HepG2 (cell line): ENCODE data around the gene R3HDM4. TPM values are rescaled to one million over a fixed set of nuclear protein-coding genes. Genes with fewer than 3 reads are reported as not detected.

ENCODE experiments used
- EEA1 ChIP-seq: sonication (generic); formaldehyde crosslinking; IDR thresholded peaks from 2 replicates; pipeline ENCODE4 v1.5.1; 2020; ENCODE audit warnings: mild to moderate bottlenecking, missing genetic modification reagents, borderline replicate concordance
- FOXK2 ChIP-seq: fragments of 450-650 bp; IDR thresholded peaks from 2 replicates; pipeline ENCODE4 v1.6.1; 2016
- GPN1 ChIP-seq: sonication (generic); formaldehyde crosslinking; IDR thresholded peaks from 2 replicates; pipeline ENCODE4 v1.5.1; 2020; ENCODE audit warnings: missing genetic modification reagents, borderline replicate concordance
- IRF2 ChIP-seq: IDR thresholded peaks from 2 replicates; pipeline ENCODE4 v1.6.1; 2018; ENCODE audit warnings: missing genetic modification reagents, missing compliant biosample characterization
- KDM5B ChIP-seq: sonication (generic); formaldehyde crosslinking; IDR thresholded peaks from 2 replicates; pipeline ENCODE4 v1.4.0; 2020; ENCODE audit warnings: missing genetic modification reagents, mild to moderate bottlenecking, borderline replicate concordance
- KMT2B ChIP-seq: IDR thresholded peaks from 2 replicates; pipeline ENCODE4 v1.6.1; 2016; ENCODE audit warnings: missing genetic modification reagents, missing compliant biosample characterization
- MEF2D ChIP-seq: sonication (generic); formaldehyde crosslinking; IDR thresholded peaks from 2 replicates; pipeline ENCODE4 v1.5.1; 2020; ENCODE audit warnings: mild to moderate bottlenecking, missing genetic modification reagents
- NFE2L2 ChIP-seq: fragments of 150-350 bp; IDR thresholded peaks from 2 replicates; pipeline ENCODE4 v1.6.1; 2014; ENCODE audit warnings: low read length
- NONO ChIP-seq, 2 experiments: fragments of 450-650 bp in 1 of 2; sonication (generic) in 1 of 2; formaldehyde crosslinking in 1 of 2; IDR thresholded peaks in 1 of 2; conservative IDR thresholded peaks in 1 of 2; 2 replicates each; pipeline versions ENCODE4 v1.6.1 to v1.8.0; 2017 to 2022; ENCODE audit warnings: mild to moderate bottlenecking in 1 of 2, missing genetic modification reagents in 1 of 2, moderate library complexity in 1 of 2
- PCBP1 ChIP-seq: fragments of 200-400 bp; formaldehyde crosslinking; IDR thresholded peaks from 2 replicates; pipeline ENCODE4 v1.6.1; 2017; ENCODE audit warnings: mild to moderate bottlenecking, low read depth, low read length, borderline replicate concordance
- REPIN1 ChIP-seq: sonication (generic); formaldehyde crosslinking; IDR thresholded peaks from 2 replicates; pipeline ENCODE4 v1.8.0; 2022; ENCODE audit warnings: missing genetic modification reagents, low read depth, mild to moderate bottlenecking, borderline replicate concordance
- RFXANK ChIP-seq: IDR thresholded peaks from 2 replicates; pipeline ENCODE4 v1.6.1; 2016
- ZNF121 ChIP-seq: sonication (generic); formaldehyde crosslinking; IDR thresholded peaks from 2 replicates; pipeline ENCODE4 v1.5.0; 2020; ENCODE audit warnings: mild to moderate bottlenecking, missing genetic modification reagents
- ZNF44 ChIP-seq: sonication (generic); formaldehyde crosslinking; IDR thresholded peaks from 2 replicates; pipeline ENCODE4 v1.5.1; 2020; ENCODE audit warnings: mild to moderate bottlenecking, missing genetic modification reagents
- ZNF546 ChIP-seq: sonication (generic); formaldehyde crosslinking; conservative IDR thresholded peaks from 2 replicates; pipeline ENCODE4 v1.8.1; 2023; ENCODE audit warnings: mild to moderate bottlenecking, missing genetic modification reagents
- ZNF850 ChIP-seq: sonication (generic); formaldehyde crosslinking; conservative IDR thresholded peaks from 2 replicates; pipeline ENCODE4 v1.9.0; 2021; ENCODE audit warnings: mild to moderate bottlenecking, missing genetic modification reagents
- polyA plus RNA-seq, 8 experiments: library from polyadenylated mRNA; depleted of rRNA in 3 of 8; stranded (reverse) in 7 of 8; unstranded in 1 of 8; fragments of >200 nt; fragmentation: Illumina TruSeq in 4 of 8; extraction: Trizol in 4 of 8; gene quantifications; 2 replicates each; pipeline versions ENCODE4 v1.2.1 to v1.2.3, GENCODE V29; 2011 to 2016; ENCODE audit warnings: low read depth in 4 of 8, missing spikeins in 1 of 8, mixed read lengths in 1 of 8; ENCODE audit not compliant: insufficient read depth in 1 of 8
- total RNA-seq, 5 experiments: library from RNA; depleted of rRNA; stranded (reverse); fragments of >200 nt; fragmentation: Illumina TruSeq; extraction: Trizol; gene quantifications; 2 replicates each; pipeline ENCODE4 v1.2.3, GENCODE V29; 2016; ENCODE audit warnings: low read depth in 1 of 5
- TF ChIP-seq, protein P1 (sequence below), 2 experiments: fragments of 450-650 bp in 1 of 2; sonication (generic) in 1 of 2; formaldehyde crosslinking; IDR thresholded peaks; 2 replicates each; pipeline versions ENCODE4 v1.5.0 to v1.8.0; 2020 to 2022; ENCODE audit warnings: mild to moderate bottlenecking in 1 of 2, missing genetic modification reagents in 1 of 2
- TF ChIP-seq, protein P2 (sequence below): sonication (generic); formaldehyde crosslinking; conservative IDR thresholded peaks from 2 replicates; pipeline ENCODE4 v1.5.0; 2020; ENCODE audit warnings: missing genetic modification reagents
- TF ChIP-seq, protein P3 (sequence below): sonication (generic); formaldehyde crosslinking; conservative IDR thresholded peaks from 2 replicates; pipeline ENCODE4 v1.4.0; 2020; ENCODE audit warnings: missing genetic modification reagents
- TF ChIP-seq, protein P4 (sequence below): IDR thresholded peaks from 2 replicates; pipeline ENCODE4 v1.6.1; 2016; ENCODE audit warnings: missing biosample characterization, missing genetic modification reagents, low read depth
- TF ChIP-seq, protein P5 (sequence below): sonication (generic); formaldehyde crosslinking; IDR thresholded peaks from 2 replicates; pipeline ENCODE4 v1.5.0; 2020; ENCODE audit warnings: mild to moderate bottlenecking, missing genetic modification reagents
- TF ChIP-seq, protein P6 (sequence below): sonication (generic); formaldehyde crosslinking; IDR thresholded peaks from 2 replicates; pipeline ENCODE4 v1.8.0; 2022; ENCODE audit warnings: mild to moderate bottlenecking, missing genetic modification reagents, moderate library complexity

Gene R3HDM4
- total and polyA plus RNA-seq, 2 of the 13 experiments (the other 11 are each of a cell fraction or from before 2014, with no cell fraction given): 26.2 to 26.9 TPM

DNA sequence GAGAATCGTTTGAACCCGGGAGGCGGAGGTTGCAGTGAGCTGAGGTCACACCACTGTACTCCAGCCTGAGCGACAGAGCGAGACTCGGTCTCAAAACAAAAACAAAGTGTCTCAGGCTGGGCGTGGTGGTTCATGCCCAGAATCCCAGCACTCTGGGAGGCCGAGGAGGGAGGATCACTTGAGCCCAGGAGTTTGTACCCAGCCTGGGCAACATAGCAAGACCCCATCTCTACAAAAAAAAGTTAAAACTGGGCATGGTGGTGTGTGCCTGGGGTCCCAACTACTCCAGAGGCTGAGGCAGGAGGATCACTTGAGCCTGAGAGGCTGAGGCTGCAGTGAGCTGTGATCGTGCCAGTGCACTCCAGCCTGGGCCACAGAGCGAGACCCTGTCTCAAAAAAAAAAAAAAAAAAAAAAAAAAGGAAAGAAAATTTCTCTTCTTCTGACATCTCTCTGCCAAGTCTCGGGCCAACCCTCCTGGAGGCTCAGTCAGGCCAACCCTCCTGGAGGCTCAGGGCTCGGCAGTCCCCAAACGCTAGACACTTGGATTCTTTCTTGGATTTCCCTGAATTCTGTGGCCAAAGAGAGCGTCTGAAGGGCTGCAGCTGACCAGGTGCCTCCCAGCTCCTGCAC lies 39.1 kb upstream of the R3HDM4 start (continued):
- TF ChIP-seq ZNF850 (CRISPR knock-in tag): no peak
- TF ChIP-seq ZNF121 (CRISPR knock-in tag): peak; percentile 99
- TF ChIP-seq, protein P1, sequence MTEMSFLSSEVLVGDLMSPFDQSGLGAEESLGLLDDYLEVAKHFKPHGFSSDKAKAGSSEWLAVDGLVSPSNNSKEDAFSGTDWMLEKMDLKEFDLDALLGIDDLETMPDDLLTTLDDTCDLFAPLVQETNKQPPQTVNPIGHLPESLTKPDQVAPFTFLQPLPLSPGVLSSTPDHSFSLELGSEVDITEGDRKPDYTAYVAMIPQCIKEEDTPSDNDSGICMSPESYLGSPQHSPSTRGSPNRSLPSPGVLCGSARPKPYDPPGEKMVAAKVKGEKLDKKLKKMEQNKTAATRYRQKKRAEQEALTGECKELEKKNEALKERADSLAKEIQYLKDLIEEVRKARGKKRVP (CRISPR knock-in tag; IDR thresholded peaks at IDR 0.05): no peak
- TF ChIP-seq NONO (IDR thresholded peaks at IDR 0.05): no peak
- TF ChIP-seq NONO (CRISPR knock-in tag; conservative IDR thresholded peaks at IDR 0.05): no peak
- 0 out of 2 replicates have a peak, but pooled peaks have one; percentile 57 for TF ChIP-seq EEA1
- TF ChIP-seq, protein P2, sequence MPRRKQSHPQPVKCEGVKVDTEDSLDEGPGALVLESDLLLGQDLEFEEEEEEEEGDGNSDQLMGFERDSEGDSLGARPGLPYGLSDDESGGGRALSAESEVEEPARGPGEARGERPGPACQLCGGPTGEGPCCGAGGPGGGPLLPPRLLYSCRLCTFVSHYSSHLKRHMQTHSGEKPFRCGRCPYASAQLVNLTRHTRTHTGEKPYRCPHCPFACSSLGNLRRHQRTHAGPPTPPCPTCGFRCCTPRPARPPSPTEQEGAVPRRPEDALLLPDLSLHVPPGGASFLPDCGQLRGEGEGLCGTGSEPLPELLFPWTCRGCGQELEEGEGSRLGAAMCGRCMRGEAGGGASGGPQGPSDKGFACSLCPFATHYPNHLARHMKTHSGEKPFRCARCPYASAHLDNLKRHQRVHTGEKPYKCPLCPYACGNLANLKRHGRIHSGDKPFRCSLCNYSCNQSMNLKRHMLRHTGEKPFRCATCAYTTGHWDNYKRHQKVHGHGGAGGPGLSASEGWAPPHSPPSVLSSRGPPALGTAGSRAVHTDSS (CRISPR knock-in tag): no peak
- no peak for TF ChIP-seq MEF2D
- no peak for TF ChIP-seq KDM5B (CRISPR knock-in tag)
- TF ChIP-seq, protein P3, sequence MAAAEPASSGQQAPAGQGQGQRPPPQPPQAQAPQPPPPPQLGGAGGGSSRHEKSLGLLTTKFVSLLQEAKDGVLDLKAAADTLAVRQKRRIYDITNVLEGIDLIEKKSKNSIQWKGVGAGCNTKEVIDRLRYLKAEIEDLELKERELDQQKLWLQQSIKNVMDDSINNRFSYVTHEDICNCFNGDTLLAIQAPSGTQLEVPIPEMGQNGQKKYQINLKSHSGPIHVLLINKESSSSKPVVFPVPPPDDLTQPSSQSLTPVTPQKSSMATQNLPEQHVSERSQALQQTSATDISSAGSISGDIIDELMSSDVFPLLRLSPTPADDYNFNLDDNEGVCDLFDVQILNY (CRISPR knock-in tag): no peak
- 0 out of 2 replicates have a peak, but pooled peaks have one; percentile 4 for TF ChIP-seq REPIN1 (CRISPR knock-in tag)
- TF ChIP-seq IRF2 (CRISPR knock-in tag): no peak
- TF ChIP-seq, protein P4, sequence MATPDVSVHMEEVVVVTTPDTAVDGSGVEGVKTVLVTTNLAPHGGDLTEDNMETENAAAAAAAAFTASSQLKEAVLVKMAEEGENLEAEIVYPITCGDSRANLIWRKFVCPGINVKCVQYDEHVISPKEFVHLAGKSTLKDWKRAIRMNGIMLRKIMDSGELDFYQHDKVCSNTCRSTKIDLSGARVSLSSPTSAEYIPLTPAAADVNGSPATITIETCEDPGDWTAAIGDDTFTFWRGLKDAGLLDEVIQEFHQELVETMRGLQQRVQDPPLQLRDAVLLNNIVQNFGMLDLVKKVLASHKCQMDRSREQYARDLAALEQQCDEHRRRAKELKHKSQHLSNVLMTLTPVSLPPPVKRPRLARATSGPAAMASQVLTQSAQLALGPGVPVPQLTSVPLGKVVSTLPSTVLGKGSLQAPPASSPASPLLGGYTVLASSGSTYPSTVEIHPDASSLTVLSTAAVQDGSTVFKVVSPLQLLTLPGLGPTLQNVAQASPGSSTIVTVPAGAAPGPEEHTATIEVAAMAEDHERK: no peak
- no peak for TF ChIP-seq GPN1 (CRISPR knock-in tag)
- no peak for TF ChIP-seq ZNF546 (CRISPR knock-in tag)
- TF ChIP-seq KMT2B (CRISPR knock-in tag): no peak
- TF ChIP-seq PCBP1: no peak
- TF ChIP-seq, protein P5, sequence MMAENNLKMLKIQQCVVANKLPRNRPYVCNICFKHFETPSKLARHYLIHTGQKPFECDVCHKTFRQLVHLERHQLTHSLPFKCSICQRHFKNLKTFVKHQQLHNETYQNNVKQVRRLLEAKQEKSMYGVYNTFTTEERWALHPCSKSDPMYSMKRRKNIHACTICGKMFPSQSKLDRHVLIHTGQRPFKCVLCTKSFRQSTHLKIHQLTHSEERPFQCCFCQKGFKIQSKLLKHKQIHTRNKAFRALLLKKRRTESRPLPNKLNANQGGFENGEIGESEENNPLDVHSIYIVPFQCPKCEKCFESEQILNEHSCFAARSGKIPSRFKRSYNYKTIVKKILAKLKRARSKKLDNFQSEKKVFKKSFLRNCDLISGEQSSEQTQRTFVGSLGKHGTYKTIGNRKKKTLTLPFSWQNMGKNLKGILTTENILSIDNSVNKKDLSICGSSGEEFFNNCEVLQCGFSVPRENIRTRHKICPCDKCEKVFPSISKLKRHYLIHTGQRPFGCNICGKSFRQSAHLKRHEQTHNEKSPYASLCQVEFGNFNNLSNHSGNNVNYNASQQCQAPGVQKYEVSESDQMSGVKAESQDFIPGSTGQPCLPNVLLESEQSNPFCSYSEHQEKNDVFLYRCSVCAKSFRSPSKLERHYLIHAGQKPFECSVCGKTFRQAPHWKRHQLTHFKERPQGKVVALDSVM: peak; percentile 94
- no peak for TF ChIP-seq NFE2L2
- TF ChIP-seq, protein P6, sequence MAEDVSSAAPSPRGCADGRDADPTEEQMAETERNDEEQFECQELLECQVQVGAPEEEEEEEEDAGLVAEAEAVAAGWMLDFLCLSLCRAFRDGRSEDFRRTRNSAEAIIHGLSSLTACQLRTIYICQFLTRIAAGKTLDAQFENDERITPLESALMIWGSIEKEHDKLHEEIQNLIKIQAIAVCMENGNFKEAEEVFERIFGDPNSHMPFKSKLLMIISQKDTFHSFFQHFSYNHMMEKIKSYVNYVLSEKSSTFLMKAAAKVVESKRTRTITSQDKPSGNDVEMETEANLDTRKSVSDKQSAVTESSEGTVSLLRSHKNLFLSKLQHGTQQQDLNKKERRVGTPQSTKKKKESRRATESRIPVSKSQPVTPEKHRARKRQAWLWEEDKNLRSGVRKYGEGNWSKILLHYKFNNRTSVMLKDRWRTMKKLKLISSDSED (CRISPR knock-in tag): no peak
- 0 out of 2 replicates have a peak, but pooled peaks have one; percentile 20 for TF ChIP-seq ZNF44 (CRISPR knock-in tag)
- no peak for TF ChIP-seq RFXANK
- no peak for TF ChIP-seq FOXK2
